NCI-H2171 (cell line): ENCODE data around the gene IFNG-AS1.

Experiments
- DNase-seq: peaks from one replicate; lab custom pipeline; 2025; lab: John Stamatoyannopoulos, UW

Gene IFNG-AS1

GRCh38 chr12:67994046-67994445, 4.8 kb downstream of the IFNG-AS1 start:
- no peak for DNase-seq

DNA sequence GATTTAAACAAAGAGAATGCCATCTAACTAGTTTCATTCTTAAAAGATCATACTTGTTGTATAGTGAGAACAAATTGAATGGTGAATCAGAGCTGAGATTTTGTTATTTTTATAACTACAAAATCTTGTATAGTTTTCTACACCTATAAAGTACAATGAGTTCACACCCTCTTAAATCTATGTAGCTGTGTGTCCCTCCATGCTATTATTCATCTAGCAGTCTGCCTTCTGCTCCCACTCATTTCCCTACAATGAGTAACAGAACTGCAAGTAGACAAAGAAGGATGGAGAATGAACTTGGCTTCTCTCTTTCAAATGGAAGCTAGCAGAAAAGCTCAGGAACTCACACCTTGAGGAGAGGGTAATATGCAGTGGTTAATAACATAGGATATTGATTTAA, 7.1 kb downstream of the IFNG-AS1 start:
- no peak for DNase-seq

DNA sequence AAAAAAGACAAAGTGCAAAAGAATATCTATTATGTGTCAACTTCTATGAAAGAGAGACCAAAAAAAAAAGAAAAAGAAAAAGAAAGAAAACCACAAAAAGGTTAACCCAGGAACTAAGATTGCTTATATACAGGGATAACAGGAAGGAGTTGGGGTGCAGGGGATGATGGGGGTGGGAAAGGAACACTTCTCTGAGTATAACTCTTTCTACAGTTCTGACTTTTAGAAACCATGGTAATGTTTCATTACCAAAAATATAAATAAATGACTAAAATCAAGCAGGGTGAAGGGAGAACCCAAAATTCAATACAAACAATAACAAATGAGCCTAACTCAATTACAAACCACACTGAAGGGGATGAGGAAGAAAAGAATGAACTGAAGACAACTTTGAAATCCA, 9.1 kb downstream of the IFNG-AS1 start:
- no peak for DNase-seq

GRCh38 chr12:67999244-67999643, 10.0 kb downstream of the IFNG-AS1 start:
- DNase-seq: no peak

- DNase-seq: peak; percentile 9
These were observed 12.5 kb downstream of the IFNG-AS1 start for GRCh38 chr12:68001486-68002466.

GRCh38 chr12:68003777-68004176, 14.5 kb downstream of the IFNG-AS1 start:
- no peak for DNase-seq

DNA sequence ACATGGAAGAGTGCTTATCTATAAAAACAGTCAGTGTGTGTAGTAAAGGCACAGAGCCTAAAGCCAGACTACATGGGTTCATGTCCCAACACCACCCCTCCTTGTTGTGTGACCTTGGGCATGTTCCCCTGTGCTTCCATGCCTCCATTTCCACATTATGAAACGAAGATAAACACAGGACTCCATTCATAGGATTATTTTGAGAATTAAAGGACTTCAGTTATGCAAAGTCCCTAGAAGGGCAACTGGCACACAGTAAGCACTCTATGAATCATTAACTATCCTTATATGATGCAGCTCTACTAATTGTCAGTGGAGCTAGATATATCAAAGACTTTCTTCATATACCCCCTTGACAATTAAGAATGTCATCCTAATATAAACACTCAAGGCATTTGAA, 17.8 kb downstream of the IFNG-AS1 start:
- no peak for DNase-seq

- DNase-seq: no peak
These were observed 18.2 kb downstream of the IFNG-AS1 start for GRCh38 chr12:68007466-68007865.

- DNase-seq: no peak
These were observed 22.1 kb downstream of the IFNG-AS1 start for GRCh38 chr12:68011206-68011881.

GRCh38 chr12:68011882-68012207, 22.6 kb downstream of the IFNG-AS1 start:
- DNase-seq: no peak

- DNase-seq: peak; percentile 46
These were observed 23.5 kb downstream of the IFNG-AS1 start for GRCh38 chr12:68012712-68013111.

DNA sequence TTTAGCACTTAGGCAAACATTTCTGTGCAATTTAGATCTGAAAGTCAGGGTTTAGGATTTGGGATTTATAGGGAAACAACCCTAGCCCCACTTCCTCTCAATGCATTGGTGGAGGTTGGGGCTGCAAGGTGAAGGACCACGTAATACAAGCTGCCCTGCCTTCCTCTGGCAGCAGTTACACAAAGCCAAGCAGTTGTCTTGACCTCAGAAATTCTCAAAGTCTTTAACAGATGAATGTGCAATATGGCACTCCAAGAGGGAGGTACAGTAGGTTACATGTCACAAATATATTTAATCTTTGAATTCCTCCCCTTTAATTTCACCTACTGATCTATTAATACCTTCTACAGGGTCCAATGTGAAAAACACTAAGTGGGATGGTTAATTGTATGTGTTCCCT, 23.9 kb downstream of the IFNG-AS1 start:
- no peak for DNase-seq

DNA sequence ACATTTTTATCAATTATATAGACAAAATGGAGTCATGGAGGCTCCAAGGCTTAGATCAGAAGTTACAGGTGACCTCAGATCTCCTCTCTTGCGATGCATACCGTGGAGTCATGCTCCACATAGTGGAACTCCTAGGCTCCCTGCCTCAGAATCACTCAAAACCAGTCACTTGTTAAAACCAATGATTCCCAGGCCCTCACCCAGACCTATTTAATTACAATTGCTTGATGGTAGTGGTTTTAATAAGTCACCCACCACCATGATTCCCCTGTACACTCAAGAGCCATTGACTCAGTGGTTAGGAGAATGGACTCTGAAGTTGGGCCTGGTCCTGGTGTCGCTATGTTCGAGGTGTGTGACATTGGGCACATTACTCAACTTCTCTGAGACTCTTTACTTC, 26.9 kb downstream of the IFNG-AS1 start:
- no peak for DNase-seq

DNA sequence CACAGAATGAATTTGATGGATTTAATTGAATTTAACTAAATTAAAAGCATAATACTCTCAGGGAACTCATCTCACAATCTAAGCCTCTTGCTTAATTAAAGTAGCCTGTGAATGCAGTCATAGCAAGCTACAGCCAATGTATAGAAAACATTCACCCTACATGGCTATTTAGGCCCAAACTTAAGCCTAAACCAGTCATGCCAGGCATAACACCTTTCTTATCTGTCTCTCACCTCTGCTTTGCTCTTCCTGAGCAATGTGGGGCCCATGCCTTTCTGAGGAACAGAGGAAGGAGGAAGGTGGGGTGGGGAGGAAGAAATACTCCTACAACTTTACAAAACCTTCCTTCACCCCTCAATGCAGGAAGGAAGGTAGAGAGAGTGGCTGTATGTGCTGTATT, 29.1 kb downstream of the IFNG-AS1 start:
- no peak for DNase-seq

DNA sequence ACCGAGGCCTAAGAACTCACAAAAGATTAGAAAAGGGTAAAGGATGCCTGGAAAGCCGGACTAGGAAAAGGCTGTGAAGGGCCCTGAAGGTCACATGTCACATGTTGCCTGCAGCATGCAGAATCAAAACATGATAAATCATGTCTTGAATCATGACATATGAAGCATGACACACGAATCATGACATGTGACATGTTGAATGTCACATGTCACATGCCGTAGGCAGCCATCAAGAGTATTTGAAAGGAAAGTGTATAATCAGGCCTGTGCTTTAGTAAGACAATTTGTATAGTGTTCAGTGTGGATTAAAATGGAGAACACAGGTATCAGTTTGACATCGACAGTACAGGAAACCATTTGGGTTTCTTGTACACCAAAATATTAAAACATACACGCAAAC, 30.8 kb downstream of the IFNG-AS1 start:
- no peak for DNase-seq

DNA sequence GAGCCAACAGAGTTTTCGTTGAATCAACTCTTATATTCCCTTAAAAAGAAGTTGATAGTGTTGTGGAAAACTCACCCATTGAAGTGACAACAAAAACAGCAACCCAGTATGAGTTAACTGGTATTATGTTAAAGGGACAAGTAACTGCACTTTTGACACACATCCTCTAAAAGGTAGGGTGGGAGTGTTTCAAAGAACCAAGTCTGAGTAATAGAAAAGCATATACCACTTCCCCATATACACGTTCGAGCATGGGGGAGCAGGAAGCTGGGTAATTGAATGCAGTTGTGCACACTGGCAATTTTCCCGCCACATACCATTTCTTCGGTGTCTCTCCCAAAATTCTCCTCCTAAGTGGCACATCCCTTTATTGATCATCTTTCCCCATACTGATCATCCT, 31.5 kb downstream of the IFNG-AS1 start:
- DNase-seq: no peak

- no peak for DNase-seq
These were observed 39.4 kb downstream of the IFNG-AS1 start for GRCh38 chr12:68028647-68029046.

GRCh38 chr12:68030248-68030647, 41.0 kb downstream of the IFNG-AS1 start:
- DNase-seq: no peak

- no peak for DNase-seq
These were observed 41.9 kb downstream of the IFNG-AS1 start for GRCh38 chr12:68031174-68031573.

DNA sequence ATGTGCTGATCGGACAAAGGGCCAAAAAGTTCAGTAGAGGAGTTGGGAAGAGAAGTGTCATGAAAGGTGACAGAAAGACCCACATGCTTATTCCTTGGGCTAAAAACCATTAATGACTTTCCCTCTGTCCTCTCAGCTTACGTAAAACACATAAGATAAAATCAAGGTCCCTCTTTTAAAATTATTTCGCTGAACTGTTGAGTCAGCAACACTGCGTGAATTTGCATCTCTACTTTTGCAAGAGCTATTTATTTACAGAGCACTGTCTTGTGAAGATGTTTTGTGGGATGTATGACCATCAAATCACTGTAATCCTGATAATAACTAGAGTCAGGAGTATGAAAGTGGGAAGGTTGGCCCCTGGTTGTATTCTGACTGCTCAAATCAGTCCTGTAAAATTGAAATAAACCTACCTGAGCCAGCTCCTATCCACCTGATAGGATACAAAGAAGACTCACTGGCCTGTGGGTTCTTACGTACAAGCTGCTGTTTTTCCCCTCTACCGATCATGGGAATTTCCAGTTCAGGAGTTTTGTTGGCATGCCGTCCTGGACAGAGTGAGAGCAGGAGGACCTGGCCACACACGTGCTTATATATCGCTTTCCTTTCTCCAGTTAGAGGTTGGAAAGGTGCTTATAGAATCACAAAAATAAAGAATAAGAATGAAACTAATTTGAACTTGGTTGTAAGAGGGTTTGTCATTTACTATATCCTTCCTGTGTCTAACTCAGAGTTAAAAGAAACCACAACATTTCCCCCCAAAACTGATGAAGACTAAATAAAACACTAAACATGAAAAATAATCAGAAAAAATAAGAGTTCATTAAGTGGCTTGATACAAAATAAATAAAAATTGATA, 42.9 kb downstream of the IFNG-AS1 start:
- no peak for DNase-seq

DNA sequence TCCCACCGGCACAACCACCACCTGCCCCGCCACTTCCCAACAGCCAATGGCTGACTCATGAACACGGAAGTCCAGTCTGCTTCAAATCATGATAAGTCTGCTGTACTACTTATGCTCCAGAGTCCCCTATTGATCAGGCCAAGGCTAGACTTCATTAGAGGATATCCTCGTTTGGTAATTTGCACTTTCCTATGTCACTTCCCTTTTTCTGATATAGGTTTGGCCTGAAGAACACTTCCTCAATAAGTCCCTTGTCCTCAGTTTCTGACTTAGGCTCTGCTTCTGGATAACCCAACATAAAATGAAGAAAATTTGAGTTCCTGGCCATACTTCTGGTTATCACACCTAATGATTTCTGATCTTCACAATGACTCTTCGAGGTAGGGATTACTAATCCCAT, 45.3 kb downstream of the IFNG-AS1 start:
- DNase-seq: no peak

- no peak for DNase-seq
These were observed 47.4 kb downstream of the IFNG-AS1 start for GRCh38 chr12:68036642-68037041.
